Midbrain (tissue), 1 donor: ENCODE data around the gene TBC1D5.

Source experiments
- DNase-seq: peaks from one replicate; lab custom pipeline; 2025; lab: John Stamatoyannopoulos, UW

Gene TBC1D5

DNA sequence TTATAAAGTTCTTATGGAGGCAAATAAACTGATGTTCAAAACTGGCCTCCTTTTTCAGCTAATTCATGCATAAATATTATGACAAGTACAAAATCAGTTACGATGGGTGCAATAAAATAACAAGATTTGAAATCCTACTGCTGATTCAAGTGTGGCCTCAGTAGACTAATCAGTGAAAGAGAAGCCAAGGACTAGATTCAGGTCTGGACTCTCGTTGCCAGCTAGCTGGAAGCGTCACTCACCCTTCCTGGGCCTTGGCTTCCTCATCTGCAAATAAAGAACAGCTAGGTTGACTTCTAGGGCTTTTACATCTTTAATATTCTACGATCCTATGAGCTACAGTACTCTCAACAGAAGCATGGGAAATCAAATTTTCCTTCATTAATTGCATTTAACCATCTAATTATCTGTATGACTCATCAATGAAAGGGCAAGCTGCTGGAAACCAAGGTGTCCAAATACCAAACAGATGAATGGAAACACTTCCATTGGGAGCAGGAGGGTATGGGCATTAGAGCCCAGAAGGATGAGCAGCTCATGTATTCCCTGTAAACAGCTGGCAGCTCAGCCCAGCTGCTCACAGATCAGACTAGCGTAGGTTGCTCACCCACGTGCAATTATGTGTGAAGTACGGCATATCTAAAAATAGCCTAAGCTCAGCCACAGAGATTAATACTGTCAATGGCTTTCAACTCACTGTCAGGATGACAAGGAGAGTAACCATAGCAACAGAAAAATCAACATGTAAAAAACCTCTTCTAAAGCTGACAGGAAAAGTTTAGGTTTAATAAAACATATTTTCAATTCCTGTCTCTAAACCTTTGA lies 562.8 kb downstream of the TBC1D5 start:
- no peak for DNase-seq

- DNase-seq, result no peak
Measured at GRCh38 chr3:17176757-17177156, 565.7 kb downstream of the TBC1D5 start.

DNA sequence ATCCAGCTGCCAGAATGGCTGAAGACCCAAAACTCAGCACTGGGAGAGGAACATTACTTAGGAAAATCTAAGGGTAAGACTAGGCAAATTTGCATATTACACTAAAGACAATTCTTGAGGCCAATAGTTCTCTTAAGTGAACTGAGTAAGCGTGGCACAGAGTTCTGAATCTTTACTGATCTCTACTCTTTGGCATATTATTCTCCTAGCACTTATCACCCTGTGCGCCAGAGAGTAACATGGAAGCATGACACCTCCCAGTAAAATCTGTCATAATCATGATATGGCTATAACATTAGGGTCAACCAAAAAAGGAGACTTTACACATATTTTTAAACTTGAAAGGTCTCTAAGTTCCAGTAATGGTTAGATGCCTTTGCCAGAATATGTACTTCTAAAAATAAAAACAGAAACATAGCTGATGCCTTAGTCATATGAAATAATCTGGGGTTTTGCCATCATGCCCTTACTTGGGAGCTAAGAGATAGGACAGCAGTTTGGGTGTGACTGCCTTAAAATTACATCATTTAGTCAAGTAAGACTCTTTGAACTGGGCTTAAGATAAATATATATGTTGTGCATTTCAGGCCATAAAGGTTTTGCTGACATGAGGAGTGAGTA lies 567.1 kb downstream of the TBC1D5 start:
- DNase-seq, result no peak

DNA sequence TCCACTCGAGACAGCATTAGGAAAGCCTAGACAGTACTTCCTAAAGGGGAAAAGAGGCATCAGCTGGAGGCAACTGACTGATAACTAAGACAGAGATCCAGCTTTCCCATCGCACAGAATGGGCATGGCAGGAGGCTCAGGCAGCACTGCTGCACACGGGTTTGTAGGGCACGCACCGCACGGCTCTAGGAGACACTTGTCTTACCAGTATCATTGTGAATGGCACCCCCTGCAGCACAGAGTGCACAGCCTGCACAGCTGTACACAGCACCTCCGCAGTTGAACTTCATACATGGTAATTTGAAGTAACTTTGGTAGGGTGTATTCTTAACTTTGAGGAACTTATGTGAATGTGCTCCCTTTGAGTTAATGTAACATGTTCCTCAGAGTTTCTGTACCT lies 576.1 kb downstream of the TBC1D5 start:
- DNase-seq, result no peak

DNA sequence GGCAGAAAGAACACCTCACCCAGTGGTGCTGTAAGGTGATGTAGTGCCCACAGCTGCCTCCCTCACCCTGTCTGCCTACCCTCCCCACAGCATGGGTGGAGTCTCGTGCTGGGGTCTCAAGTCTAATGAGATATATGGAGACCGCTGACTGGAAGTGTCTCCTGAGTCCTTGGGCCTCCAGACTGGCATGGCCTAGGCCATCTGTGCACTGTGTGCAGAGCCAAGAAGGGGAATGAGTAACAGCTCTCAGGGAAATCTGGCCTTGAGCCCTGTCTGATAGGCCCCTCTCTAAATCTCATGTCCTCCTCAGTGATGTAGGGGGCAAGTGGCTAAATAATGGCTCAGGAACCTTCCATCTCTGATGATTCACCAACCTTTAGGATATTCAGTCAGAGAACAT lies 580.3 kb downstream of the TBC1D5 start:
- no peak for DNase-seq

DNA sequence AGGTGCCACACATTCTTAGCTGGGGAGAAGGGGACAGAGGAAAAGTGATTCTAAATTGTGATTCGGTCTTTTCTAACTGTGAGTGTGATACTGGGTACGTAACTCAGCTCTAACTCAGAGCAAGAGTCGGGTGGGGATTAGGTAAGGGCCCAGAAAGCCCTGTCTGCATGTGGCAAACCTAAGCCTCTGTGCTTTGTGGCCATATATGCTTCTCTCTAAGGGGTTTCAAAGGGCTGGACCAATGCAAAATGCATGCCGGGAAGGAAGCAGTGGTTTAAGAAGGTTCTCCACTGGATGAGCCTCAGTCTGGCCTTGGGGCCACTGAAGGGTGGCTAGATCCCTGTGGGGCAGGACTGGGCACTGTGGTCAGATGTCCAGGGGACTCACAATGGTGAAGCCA lies 581.8 kb downstream of the TBC1D5 start:
- no peak for DNase-seq

DNA sequence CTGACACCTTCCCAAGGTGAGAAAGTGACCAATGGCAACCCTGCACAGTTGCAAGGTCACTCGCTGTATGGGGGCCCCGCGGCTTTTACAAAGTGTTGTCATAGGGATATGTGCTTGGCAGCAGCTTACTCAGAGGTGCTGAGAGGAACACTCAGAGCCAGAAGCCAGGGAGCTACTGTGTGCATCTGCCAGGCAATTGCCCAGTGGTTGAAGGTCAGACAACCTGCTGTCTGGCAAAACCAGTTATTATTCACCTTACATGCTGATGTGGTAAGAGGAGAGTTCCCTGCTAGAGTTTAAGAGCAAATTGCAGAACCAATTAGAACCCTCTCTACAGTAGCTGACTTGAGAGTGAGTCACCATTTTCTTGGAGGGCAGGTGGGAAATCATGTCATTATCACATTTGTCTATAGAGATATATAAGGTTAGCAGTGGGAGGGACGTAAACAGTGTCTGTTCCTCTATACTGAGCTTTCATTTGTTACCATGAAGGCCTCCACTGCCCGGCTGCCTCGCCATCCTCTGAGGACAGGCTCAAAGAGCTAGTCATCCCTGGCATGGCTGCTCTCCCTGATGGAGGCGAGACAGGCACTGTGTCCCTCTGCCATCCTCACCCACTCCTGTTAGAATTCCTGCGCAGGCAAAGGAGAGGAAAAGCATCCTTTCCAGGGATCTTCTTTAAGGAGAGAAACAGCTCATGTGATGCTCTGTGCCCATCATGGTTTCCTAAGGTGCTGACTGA lies 583.3 kb downstream of the TBC1D5 start:
- DNase-seq, result no peak

- no peak for DNase-seq
Measured at GRCh38 chr3:17157713-17158112, 584.7 kb downstream of the TBC1D5 start.

GRCh38 chr3:17156864-17157263 lies 585.6 kb downstream of the TBC1D5 start:
- no peak for DNase-seq

- DNase-seq, result no peak
Measured at GRCh38 chr3:17155951-17156350, 586.5 kb downstream of the TBC1D5 start.

DNA sequence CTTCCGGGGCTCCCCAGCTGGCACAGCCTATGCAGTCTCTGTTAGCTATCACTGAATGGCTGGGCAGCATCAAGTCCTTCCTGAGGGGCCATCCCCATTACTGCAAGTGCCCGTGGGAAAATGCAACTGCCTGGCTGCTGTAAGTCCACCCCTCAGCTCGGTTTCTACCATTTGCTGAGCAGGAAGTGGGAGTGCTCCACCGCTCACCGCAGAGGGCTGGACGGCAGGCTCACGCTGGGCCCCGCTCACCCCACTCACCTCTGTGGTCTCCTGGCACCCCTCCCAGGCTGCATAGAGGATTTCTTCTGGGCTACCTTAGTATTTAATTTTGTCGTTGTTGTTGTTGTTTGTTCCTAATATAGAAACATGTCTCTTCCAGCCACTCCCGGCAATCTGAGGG lies 587.5 kb downstream of the TBC1D5 start:
- DNase-seq, result no peak

DNA sequence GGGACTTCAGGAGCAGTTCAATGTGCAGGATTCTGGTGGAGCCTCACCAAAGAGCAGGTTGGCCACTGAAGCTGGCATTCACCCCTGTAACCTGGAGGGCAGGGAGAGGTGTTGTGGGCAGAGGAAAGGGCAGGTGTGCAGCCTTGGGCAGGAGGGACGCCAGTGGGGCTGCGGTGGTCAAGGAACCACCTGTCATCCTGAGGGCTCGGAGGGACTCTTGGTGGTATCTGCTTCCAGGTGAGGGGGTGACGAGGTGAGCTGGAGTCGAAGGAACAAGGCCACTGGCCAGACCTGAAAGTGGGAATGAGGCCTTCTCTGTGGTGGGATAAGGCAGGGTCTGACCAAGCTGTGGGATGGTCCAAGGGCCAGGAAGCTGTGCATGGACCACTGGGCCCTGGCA lies 588.2 kb downstream of the TBC1D5 start:
- DNase-seq, result no peak

GRCh38 chr3:17153209-17153608 lies 589.2 kb downstream of the TBC1D5 start:
- no peak for DNase-seq

DNA sequence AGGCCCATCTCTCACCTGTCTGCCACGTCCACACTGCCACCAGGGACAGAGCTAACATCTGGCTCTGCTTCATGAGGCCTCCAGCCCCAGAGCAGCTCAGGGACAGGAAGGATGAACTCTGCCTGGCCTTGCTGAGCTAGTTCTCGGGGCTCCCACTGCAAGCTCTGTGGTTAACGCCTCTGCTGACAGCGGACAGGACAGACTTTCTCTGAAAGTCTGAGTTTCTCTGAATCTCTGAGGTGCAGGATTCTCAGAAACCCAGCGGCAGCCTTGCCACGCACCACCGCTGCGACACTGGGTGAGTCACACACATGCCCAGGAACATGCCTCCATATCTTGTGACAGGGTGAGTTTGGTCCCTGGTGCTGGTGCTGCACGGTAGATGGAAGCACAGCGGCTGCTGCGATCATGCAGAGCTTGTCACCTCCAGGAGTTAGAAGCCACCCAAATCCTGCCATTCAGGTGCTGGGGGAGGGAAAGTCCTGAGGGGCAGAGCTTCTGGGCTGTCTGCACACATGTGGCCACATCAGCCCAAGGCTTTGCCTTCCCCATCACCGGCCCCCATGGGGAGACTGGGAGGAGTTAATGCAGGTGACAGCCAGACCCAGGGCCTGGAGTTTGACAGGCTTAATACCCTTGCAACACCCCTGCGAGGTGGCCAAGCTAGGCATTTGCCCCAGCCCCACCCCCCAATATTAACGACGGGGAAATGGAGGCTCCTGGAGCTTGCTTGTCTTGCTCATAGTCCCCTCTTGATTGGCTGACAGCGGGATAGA lies 590.6 kb downstream of the TBC1D5 start:
- no peak for DNase-seq

DNA sequence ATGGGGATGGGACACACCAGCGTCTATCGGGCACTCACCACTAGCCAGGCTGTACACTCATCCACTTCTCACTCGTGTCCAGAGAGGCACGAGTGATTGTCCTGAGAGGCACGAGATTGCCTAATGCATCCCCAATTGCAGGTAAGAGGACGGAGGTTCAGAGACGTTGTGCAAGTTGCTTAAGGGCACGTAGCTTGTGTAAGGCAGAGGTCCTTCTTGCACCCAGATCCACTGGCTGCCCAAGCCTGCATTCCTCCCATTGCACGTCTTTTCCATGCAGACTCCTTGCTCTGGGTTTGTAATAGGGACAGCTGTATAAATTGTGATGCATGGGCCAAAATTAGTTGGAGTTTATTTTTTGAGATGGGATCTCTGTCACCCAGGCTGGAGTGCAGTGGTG lies 593.4 kb downstream of the TBC1D5 start:
- DNase-seq, result no peak

DNA sequence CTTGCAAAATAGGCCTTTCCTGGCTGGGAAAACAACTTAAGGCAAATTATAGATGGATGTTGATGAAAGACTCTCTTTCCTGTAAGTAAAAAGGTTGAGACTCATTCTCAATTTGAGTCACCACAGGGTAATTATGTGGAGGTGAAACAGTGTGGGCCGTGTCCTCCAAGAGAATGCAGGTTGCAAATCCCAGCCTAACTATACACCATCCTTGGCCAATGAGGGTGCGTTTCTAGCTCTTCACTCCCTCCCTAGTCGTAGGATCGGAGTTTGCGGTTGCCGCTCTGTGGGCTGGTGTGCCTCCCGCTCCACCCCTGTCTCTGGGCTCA lies 597.8 kb downstream of the TBC1D5 start:
- DNase-seq, result no peak

DNA sequence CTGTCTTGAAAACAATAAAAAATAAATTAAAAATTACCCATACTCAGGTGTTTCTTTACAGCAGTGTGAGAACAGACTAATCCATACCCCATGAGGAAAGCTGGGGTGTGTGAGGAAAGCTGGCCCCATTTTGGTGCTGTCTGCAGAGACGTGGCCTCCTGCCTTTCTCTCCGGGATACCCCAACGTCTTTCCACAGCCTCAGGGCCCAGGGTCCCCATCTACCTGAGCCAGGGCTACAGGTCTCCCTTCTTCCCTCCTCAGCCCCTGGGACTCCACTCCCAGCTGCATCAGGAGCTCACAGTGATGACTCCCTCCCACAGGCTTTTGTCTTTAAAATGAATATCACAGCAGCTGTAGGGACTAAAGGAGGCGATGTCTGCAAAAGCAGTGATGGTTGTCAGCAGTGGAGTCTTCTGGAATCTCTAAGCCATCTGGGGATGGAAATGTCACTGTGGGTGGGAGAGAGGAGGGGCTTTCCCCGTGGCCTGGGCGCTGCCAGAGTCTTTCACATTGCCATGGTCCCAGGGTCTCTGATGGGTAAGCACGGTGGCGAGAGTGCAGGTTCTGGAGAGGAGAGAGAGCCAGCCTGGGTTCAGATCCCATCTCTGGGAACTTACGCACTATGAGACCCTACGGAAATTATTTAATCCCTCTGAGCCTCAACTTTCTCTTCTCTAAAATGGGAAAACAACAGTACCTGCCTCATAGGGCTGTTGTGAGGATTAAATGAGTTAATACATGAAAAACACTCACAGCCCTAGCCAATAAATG lies 598.4 kb downstream of the TBC1D5 start:
- DNase-seq, result no peak

- no peak for DNase-seq
Measured at GRCh38 chr3:17142516-17142915, 599.9 kb downstream of the TBC1D5 start.

DNA sequence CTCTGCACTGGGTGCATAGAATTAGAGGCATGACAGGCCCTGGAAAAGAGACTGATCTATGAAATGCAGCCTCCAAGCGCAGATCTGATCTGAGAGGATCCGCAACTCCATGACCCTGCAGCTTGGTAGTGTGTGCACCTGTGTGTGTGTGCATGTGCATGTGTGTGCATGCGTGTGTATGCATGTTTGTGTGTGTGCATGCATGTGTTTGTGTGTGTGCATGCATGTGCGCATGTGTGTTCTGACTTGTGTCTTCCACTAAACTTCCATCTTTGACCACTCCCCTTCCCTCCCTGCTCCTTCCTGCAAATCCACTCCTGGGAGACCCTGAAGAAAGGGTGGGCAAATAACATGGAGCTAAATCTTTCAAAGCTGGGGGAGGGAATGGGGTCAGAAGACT lies 600.7 kb downstream of the TBC1D5 start:
- no peak for DNase-seq

- no peak for DNase-seq
Measured at GRCh38 chr3:17140670-17141505, 601.5 kb downstream of the TBC1D5 start.
